BLaER1 treated with 17β-estradiol and CSF1 and Interleukin-3, amounts not matched to agents 10 nM and 100 nM (cell line): ENCODE measurements around the gene PRKAR1B.
A peak's percentile ranks its signal among the peaks of the same experiment; 100 is the strongest.

Experiments
- H3K27ac ChIP-seq, 11 experiments: shearing (Covaris generic); formaldehyde crosslinking; 2 replicates each; pipeline ENCODE4 v1.8.1; 2022
- H3K27me3 ChIP-seq, 11 experiments: shearing (Covaris generic); formaldehyde crosslinking; 2 replicates each; pipeline ENCODE4 v1.8.1; 2022
- H3K36me3 ChIP-seq, 11 experiments: shearing (Covaris generic); formaldehyde crosslinking; 2 replicates each; pipeline ENCODE4 v1.8.1; 2022
- H3K4me1 ChIP-seq, 10 experiments: shearing (Covaris generic); formaldehyde crosslinking; 2 replicates each; pipeline ENCODE4 v1.8.1; 2022
- H3K4me2 ChIP-seq, 11 experiments: shearing (Covaris generic); formaldehyde crosslinking; 2 replicates each; pipeline ENCODE4 v1.8.1; 2022
- H3K4me3 ChIP-seq, 10 experiments: shearing (Covaris generic); formaldehyde crosslinking; 2 replicates each; pipeline ENCODE4 v1.8.1; 2022
- H3K9ac ChIP-seq, 11 experiments: shearing (Covaris generic); formaldehyde crosslinking; 2 replicates each; pipeline ENCODE4 v1.8.1; 2022
- H3K9me3 ChIP-seq, 11 experiments: shearing (Covaris generic); formaldehyde crosslinking; replicated peaks in 1 of 11; 2 replicates each; pipeline ENCODE4 v1.8.1; 2022
- H4K20me1 ChIP-seq, 11 experiments: shearing (Covaris generic); formaldehyde crosslinking; 2 replicates each; pipeline ENCODE4 v1.8.1; 2022
- Cebpa-rat ChIP-seq, 11 experiments: shearing (Covaris generic); IDR thresholded peaks; 2 replicates each; pipeline ENCODE4 v1.8.1; 2022

The PRKAR1B gene

GRCh38 chr7:627661-628401 is 99.2 kb downstream of the PRKAR1B start:
- H3K4me2 ChIP-seq = peak overlapping the region; percentile 18 to 88 (median 76)
- no peak overlapping the region; a peak in 1 of 20 replicates for H3K4me3 ChIP-seq
- no peak for TF ChIP-seq Cebpa-rat (IDR thresholded peaks at IDR 0.05)
- peaks cover 0 to 10% (median 0%) of the 10 kb centered on the region in 11 experiments; a peak in 1 of 22 replicates for H3K27me3 ChIP-seq
- peaks cover 0 to 5% (median 0%) of the 10 kb centered on the region in 11 experiments; a peak in 1 of 22 replicates for H3K36me3 ChIP-seq
- H3K27ac ChIP-seq = no peak overlapping the region
- peaks cover 23 to 38% (median 33%) of the 10 kb centered on the region in 11 experiments for H3K9me3 ChIP-seq
- peak overlapping the region in 8 of 11 experiments; percentile 1 to 54 (median 34); a peak in 10 of 22 replicates for H3K9ac ChIP-seq
- peaks cover 7 to 26% (median 21%) of the 10 kb centered on the region in 10 experiments; a peak in 18 of 20 replicates for H3K4me1 ChIP-seq
- peaks cover 0 to 24% (median 0%) of the 10 kb centered on the region in 11 experiments; a peak in 8 of 22 replicates for H4K20me1 ChIP-seq

GRCh38 chr7:625376-625971 is 101.6 kb downstream of the PRKAR1B start:
- Histone ChIP-seq H3K27ac (no peak overlapping the region), H4K20me1 (peaks cover 0 to 22% (median 0%) of the 10 kb centered on the region in 11 experiments; a peak in 7 of 22 replicates), H3K36me3 (peaks cover 0 to 19% (median 11%) of the 10 kb centered on the region in 11 experiments; a peak in 11 of 22 replicates), H3K9me3 (peaks cover 44 to 62% (median 54%) of the 10 kb centered on the region in 11 experiments), H3K9ac (no peak overlapping the region), H3K27me3 (peaks cover 0 to 10% (median 0%) of the 10 kb centered on the region in 11 experiments; a peak in 1 of 22 replicates), H3K4me3 (no peak overlapping the region), H3K4me2 (no peak overlapping the region), H3K4me1 (peaks cover 7 to 29% (median 23%) of the 10 kb centered on the region in 10 experiments; a peak in 18 of 20 replicates)
- no peak for TF ChIP-seq Cebpa-rat (IDR thresholded peaks at IDR 0.05)

- H3K4me1 ChIP-seq = peaks cover 26 to 41% (median 36%) of the 10 kb centered on the region in 10 experiments
Observed at GRCh38 chr7:623464-623863, 103.6 kb downstream of the PRKAR1B start.

GRCh38 chr7:621572-622285 is 105.4 kb downstream of the PRKAR1B start:
- Histone ChIP-seq H3K36me3 (peaks cover 0 to 19% (median 11%) of the 10 kb centered on the region in 11 experiments; a peak in 11 of 22 replicates), H3K4me1 (peaks cover 35 to 48% (median 41%) of the 10 kb centered on the region in 10 experiments), H3K27me3 (no peaks in the 10 kb centered on the region), H3K9me3 (peaks cover 53 to 73% (median 65%) of the 10 kb centered on the region in 11 experiments), H3K4me2 (no peak overlapping the region), H3K9ac (no peak overlapping the region), H4K20me1 (no peaks in the 10 kb centered on the region), H3K4me3 (no peak overlapping the region), H3K27ac (no peak overlapping the region)
- no peak for TF ChIP-seq Cebpa-rat (IDR thresholded peaks at IDR 0.05)

More at GRCh38 chr7:623464-623863, 103.6 kb downstream of the PRKAR1B start:
- Histone ChIP-seq H3K9ac (no peak overlapping the region), H4K20me1 (peaks cover 0 to 14% (median 0%) of the 10 kb centered on the region in 11 experiments; a peak in 4 of 22 replicates), H3K4me3 (no peak overlapping the region), H3K9me3 (peaks cover 53 to 76% (median 65%) of the 10 kb centered on the region in 11 experiments), H3K27me3 (peaks cover 0 to 8% (median 0%) of the 10 kb centered on the region in 11 experiments; a peak in 1 of 22 replicates), H3K36me3 (peaks cover 0 to 19% (median 11%) of the 10 kb centered on the region in 11 experiments; a peak in 11 of 22 replicates), H3K27ac (no peak overlapping the region), H3K4me2 (peak overlapping the region in 9 of 11 experiments; percentile 12 to 69 (median 45); a peak in 17 of 22 replicates)
- no peak for TF ChIP-seq Cebpa-rat (IDR thresholded peaks at IDR 0.05)

- Histone ChIP-seq H3K4me1 (peaks cover 44 to 56% (median 49%) of the 10 kb centered on the region in 10 experiments), H3K4me3 (no peak overlapping the region)
Observed at GRCh38 chr7:620885-621284, 106.2 kb downstream of the PRKAR1B start.

GRCh38 chr7:620056-620455 is 107.0 kb downstream of the PRKAR1B start:
- no peak for TF ChIP-seq Cebpa-rat (IDR thresholded peaks at IDR 0.05)
- peaks cover 48 to 63% (median 52%) of the 10 kb centered on the region in 10 experiments for H3K4me1 ChIP-seq
- H3K9me3 ChIP-seq = peaks cover 38 to 60% (median 49%) of the 10 kb centered on the region in 11 experiments
- H4K20me1 ChIP-seq = no peaks in the 10 kb centered on the region
- H3K4me3 ChIP-seq = no peak overlapping the region
- peaks cover 0 to 16% (median 9%) of the 10 kb centered on the region in 11 experiments; a peak in 10 of 22 replicates for H3K36me3 ChIP-seq
- peak overlapping the region in 7 of 11 experiments; percentile 5 to 90 (median 78); a peak in 5 of 22 replicates for H3K4me2 ChIP-seq
- no peak overlapping the region for H3K27ac ChIP-seq
- no peaks in the 10 kb centered on the region for H3K27me3 ChIP-seq
- no peak overlapping the region for H3K9ac ChIP-seq

More at GRCh38 chr7:620885-621284, 106.2 kb downstream of the PRKAR1B start:
- Histone ChIP-seq H3K4me2 (no peak overlapping the region), H3K27me3 (no peaks in the 10 kb centered on the region), H3K9ac (no peak overlapping the region), H3K36me3 (peaks cover 0 to 19% (median 11%) of the 10 kb centered on the region in 11 experiments; a peak in 11 of 22 replicates), H4K20me1 (no peaks in the 10 kb centered on the region), H3K27ac (no peak overlapping the region), H3K9me3 (peaks cover 47 to 68% (median 57%) of the 10 kb centered on the region in 11 experiments)
- TF ChIP-seq Cebpa-rat (IDR thresholded peaks at IDR 0.05) = no peak

- H3K27ac ChIP-seq = peak overlapping the region; percentile 28 to 77 (median 67); a peak in 20 of 22 replicates
- peaks cover 32 to 54% (median 42%) of the 10 kb centered on the region in 11 experiments for H3K9me3 ChIP-seq
- H3K4me1 ChIP-seq = peaks cover 50 to 68% (median 53%) of the 10 kb centered on the region in 10 experiments
- no peak for TF ChIP-seq Cebpa-rat (IDR thresholded peaks at IDR 0.05)
- no peaks in the 10 kb centered on the region for H3K27me3 ChIP-seq
- no peaks in the 10 kb centered on the region for H4K20me1 ChIP-seq
- H3K36me3 ChIP-seq = peaks cover 0 to 16% (median 9%) of the 10 kb centered on the region in 11 experiments; a peak in 10 of 22 replicates
- no peak overlapping the region; a peak in 1 of 20 replicates for H3K4me3 ChIP-seq
- H3K9ac ChIP-seq = peak overlapping the region in 4 of 11 experiments; percentile 15 to 37 (median 32); a peak in 6 of 22 replicates
- H3K4me2 ChIP-seq = peak overlapping the region; percentile 71 to 92 (median 85)
Observed at GRCh38 chr7:619368-619840, 107.7 kb downstream of the PRKAR1B start.
